Renal pelvis (tissue), 4 donors: Measurements from ENCODE around the gene TMEM63A. TPM values are rescaled to one million over a fixed set of nuclear protein-coding genes. Genes with fewer than 3 reads are reported as not detected.

Experiments used
- DNase-seq: peaks from one replicate; pipeline ENCODE4 v3.0.0-alpha.2; 2013
- polyA plus RNA-seq, 3 donors: library from polyadenylated mRNA; unstranded; fragments of 120-200 nt; gene quantifications; one replicate each; pipeline ENCODE4 v1.2.1, GENCODE V29; 2013; ENCODE audit not compliant: insufficient read length in 3 of 3

The TMEM63A gene
- polyA plus RNA-seq, 3 donors = 45.3 to 96.1 (median 89.7) TPM

DNA sequence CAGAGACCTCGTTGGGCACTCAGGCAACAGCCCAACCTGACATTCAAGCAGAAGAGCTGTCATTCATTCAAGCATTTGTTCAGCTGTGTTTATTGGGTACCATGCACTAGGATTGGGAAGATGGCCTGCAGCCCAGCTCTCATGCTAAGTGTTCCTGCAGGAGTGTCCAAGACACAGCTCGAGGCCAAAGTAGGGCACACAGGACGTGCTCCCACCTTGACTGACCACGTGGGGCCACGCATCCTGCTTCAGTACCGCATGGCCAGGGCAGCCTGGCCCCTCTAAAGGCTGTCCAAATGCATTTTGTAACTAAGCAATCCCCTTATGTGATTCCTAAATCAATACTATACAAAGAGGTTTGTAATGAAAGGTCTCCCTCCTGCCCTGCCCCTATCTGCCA, 32.2 kb upstream of the TMEM63A start:
- no peak for DNase-seq

DNA sequence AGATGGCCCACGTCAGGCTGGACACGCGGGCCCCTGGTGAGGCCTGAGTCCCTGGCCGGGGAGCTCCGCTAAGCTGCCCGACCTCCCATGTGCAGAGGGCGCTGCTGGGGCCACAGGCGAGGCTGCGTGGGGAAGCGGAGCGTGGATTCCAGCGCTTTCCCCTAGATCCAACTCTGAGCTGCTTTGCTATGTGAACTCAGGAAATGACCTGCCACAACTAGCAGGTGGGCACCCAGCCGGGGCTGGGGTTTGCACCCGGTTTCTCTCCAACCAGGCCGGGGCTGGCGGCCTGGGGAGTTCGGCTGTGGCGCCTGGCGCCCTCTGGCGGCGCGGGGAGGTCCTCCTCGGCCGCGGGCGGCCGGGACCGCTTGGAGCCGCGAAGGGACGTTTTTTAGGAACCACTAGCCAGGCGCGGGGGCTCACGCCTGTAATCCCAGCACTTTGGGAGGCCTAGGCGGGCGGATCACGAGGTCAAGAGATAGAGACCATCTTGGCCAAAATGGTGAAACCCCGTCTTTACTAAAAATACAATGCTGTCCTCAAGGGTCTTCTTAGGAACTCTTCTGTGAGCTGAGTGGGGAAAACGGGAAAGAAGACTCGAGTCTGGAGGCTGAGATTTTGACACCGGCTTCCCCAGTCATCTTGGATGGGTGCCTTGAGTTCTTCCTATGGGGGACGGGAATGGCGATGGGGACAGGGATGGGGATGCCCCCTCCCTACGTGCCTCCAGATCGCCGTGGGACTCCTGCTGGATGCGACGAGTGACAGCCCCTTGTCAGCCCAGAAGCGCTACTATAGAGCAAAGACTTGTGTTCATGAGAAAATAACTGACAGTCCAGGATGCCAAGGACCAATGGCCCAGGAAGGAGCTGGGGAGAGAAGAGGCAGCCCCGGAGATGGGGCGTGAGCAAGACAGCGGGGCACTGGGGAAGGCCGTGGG, 29.3 kb upstream of the TMEM63A start:
- no peak for DNase-seq

DNA sequence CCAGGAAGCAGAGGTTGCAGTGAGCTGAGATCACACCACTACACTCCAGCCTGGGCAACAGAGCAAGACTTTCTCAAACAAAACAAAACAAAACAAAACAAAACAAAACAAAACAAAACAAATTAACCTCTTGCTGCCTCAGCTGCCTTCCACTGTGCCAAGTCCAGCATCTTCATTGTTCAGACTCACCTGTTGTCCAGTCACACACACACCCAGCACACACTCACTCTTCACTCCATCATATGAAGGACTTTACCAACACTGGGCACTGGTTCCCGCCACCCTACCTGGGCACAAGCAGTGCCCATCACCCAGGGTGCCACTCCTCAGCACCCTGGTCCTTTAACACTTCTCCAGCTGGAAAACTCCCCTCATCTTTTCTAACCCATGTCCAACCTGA, 27.3 kb upstream of the TMEM63A start:
- no peak for DNase-seq

DNA sequence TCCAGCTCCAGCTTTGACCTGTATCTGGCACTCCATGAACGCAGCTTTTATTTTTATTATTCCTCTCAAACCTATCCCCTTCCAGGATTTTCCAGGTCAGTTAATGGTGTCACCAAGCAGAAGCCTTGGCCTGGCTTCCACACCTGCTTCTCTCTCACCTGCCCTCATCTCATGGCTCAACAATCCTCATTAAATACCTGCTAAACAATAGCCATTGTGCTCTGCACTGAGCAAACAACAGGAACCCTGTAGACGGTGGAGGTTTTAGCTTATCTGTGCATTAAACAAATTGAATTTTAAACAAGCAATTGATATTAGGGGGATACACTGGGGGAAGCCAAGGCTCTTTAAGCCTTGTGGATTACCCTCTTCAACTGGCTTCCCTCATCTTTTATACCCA, 26.6 kb upstream of the TMEM63A start:
- no peak for DNase-seq

GRCh38 chr1:225908013-225908640, 25.9 kb upstream of the TMEM63A start:
- no peak for DNase-seq

DNA sequence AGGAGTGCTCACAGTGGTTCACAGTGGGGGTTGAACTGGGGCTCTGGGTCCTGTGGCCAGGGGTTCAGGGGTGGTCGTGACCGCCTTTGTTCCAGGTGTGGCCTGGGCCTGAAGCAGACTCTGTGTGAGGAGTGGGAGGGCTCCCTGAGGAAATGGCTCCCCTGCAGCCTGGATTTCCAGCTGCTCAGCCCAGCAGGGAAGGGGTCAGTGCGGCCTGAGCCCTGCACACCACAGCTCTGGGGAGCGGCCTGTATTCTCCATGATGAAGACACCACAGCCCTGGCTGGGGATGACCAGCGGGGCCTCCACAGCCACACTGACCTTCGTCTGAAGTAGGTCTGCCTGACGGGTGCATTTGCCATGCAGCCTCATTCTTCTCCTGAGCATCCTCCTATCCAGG, 25.2 kb upstream of the TMEM63A start:
- DNase-seq = no peak

GRCh38 chr1:225906467-225906866, 24.3 kb upstream of the TMEM63A start:
- DNase-seq = no peak

DNA sequence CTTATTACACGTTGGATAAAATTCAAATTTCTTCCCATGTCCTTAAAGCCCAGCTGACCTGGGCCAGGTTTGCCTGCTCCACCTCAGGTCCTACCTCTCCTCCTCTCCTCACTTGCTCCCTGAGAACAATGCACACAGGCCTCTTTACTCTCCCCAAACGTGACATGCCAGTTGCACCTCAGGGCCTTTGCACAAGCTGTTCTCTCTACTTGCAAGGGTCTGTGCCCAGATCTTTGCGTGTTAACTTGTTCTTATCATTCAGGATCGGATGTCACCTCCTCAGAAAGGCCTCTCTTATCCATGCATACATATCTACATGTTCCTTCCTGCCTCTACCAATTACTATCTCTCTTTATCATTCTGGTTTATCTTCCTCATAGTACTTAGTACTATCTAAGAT, 21.4 kb upstream of the TMEM63A start:
- no peak for DNase-seq

- no peak for DNase-seq
These were observed 17.1 kb upstream of the TMEM63A start for GRCh38 chr1:225899044-225899925.

DNA sequence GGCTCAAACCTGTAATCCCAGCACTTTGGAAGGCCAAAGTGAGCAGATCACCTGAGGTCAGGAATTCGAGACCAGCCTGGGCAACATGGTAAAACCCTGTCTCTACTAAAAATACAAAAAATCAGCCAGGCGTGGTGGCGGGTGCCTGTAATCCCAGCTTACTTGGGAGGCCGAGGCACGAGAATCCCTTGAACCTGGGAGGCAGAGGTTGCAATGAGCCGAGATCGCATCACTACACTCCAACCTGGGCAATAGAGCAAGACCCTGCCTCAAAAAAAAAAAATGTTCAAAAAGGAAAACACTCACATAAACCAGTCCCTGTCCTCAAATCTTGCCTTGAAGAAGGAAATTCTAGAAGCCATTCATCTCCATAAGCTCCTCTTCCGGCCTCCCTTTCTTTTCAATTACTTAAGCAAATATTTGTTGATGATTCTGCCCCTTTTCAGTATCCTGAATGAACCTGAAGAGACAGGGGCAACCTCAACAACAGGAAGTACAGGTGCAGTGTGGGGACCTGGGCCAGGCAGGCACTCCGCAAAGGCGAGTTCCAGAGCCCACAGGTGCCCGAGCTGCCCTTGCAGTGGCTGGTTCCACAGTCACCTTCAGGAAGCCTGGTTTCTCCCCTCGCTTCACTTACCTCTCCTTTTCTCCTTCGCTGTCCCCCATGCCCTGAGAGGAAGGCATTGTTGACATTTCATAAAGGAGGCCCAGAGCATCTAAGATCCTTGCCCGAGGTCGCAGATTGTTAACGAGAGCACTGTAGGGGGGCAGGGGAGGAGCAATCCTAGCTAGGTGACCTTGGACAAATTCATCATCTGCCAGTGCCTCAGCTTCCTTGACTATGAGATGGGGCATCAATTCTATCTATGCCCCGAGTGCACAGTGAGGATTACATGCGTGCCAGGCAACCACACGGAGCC, 15.7 kb upstream of the TMEM63A start:
- no peak for DNase-seq

DNA sequence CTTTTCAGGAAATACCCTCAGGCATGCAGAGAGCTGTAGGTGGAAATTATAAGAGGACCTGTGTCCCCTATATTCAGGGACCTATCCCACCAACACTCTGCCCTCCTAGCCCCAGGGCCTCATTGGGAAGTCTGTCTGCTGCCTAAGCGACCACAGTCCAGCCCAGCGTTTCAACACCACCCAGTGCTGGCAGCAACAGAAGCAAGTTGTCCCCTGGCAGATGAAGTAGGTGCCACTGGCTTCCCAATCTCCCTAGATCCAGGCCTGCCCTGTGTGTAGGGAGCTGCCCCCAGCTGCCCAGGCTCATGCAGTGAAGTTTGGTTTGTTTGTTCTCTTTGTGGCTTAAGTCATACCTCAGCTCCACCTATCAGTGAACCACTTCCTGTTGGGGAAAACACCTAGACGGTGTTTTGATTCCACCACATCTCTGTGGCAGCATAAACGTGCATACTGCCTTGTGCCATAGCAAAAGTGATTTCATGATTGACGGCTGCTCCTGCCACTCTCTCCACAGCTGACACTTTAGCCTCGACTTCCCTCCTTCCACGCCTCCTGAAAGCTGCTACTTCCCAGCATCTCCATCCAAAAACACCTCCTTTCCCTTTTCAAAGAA, 14.9 kb upstream of the TMEM63A start:
- no peak for DNase-seq

- no peak for DNase-seq
These were observed 14.3 kb upstream of the TMEM63A start for GRCh38 chr1:225896494-225896893.

DNA sequence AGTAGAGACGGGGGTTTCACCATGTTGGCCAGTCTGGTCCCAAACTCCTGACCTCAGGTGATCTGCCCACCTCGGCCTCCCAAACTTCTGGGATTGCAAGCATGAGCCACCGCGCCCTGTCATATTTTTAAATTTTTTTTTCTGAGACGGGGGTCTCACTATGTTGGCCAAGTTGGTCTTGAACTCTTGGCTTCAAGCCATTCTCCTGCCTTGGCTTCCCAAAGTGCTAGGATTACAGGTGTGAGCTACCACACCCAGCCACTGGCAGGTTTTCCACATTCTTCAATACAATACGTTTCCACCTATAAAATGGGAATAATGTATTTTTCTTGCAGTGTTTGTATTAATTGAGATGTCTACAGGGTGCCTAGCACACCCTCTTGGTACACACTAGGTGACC, 10.1 kb upstream of the TMEM63A start:
- DNase-seq = no peak

- DNase-seq = no peak
These were observed 9.2 kb upstream of the TMEM63A start for GRCh38 chr1:225891229-225891972.

GRCh38 chr1:225890346-225891228, 8.4 kb upstream of the TMEM63A start:
- no peak for DNase-seq

- no peak for DNase-seq
These were observed 7.6 kb upstream of the TMEM63A start for GRCh38 chr1:225889743-225890142.

- peak; percentile 90 for DNase-seq
These were observed 6.9 kb upstream of the TMEM63A start, which contains the start of gene LEFTY1 for GRCh38 chr1:225888898-225889601. TSS of gene LEFTY1 (minus strand) at chr1:225889146. CDS start at chr1:225889066, 80 bp downstream.

DNA sequence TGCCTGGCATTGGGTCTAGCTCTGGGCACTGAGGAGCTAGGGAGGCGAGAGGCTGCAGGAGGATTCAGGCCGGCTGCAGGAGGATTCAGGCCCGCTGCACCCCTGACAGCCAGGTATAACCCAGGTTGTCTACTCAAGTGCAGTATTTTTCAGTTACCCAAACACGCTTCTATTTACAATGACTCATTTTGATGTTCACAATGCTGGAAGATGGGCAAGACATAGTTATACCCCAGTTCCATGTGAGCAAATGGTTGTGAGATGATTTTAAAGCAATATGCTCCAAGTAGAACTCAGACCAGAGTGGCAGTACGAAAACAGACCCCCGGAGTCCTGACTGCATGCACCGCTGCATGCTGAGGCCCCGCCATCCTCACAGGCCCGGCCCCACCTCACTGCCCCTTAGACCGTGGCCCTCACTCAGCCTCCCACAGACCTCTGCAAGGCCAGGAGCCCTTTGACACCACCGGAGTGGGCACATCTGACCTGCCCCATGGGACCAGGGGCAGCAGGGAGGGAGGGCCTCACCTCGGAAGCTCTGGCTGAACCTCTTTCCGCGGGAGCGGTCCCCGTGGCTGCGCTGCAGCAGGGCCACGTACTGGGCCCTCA, 6.2 kb upstream of the TMEM63A start:
- no peak for DNase-seq
